HG03342 (cell line): ENCODE measurements around the gene FASTKD1.
"Not testable (repeated sequence)": the region's sequence is repeated elsewhere in the genome, so short reads cannot be mapped to it uniquely, and the experiment has no call there.

ENCODE experiments used
- ATAC-seq: cut with Tn5 transposase; IDR thresholded peaks from one replicate; pipeline ENCODE4 v1.9.1; 2021; ENCODE audit warnings: mild to moderate bottlenecking, moderate library complexity; ENCODE audit not compliant: unreplicated experiment

The FASTKD1 gene, protein sequence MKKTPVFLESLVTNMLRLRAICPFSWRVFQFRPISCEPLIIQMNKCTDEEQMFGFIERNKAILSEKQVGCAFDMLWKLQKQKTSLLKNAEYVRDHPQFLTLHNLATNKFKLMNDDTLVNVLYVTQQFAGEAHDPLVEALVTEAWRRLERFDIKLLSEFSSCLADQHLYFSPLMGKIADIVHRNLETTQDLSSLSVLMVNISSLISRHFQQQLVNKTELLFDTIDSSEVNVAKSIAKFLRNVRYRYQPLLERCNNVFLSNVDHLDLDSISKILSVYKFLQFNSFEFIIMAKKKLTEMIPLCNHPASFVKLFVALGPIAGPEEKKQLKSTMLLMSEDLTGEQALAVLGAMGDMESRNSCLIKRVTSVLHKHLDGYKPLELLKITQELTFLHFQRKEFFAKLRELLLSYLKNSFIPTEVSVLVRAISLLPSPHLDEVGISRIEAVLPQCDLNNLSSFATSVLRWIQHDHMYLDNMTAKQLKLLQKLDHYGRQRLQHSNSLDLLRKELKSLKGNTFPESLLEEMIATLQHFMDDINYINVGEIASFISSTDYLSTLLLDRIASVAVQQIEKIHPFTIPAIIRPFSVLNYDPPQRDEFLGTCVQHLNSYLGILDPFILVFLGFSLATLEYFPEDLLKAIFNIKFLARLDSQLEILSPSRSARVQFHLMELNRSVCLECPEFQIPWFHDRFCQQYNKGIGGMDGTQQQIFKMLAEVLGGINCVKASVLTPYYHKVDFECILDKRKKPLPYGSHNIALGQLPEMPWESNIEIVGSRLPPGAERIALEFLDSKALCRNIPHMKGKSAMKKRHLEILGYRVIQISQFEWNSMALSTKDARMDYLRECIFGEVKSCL

DNA sequence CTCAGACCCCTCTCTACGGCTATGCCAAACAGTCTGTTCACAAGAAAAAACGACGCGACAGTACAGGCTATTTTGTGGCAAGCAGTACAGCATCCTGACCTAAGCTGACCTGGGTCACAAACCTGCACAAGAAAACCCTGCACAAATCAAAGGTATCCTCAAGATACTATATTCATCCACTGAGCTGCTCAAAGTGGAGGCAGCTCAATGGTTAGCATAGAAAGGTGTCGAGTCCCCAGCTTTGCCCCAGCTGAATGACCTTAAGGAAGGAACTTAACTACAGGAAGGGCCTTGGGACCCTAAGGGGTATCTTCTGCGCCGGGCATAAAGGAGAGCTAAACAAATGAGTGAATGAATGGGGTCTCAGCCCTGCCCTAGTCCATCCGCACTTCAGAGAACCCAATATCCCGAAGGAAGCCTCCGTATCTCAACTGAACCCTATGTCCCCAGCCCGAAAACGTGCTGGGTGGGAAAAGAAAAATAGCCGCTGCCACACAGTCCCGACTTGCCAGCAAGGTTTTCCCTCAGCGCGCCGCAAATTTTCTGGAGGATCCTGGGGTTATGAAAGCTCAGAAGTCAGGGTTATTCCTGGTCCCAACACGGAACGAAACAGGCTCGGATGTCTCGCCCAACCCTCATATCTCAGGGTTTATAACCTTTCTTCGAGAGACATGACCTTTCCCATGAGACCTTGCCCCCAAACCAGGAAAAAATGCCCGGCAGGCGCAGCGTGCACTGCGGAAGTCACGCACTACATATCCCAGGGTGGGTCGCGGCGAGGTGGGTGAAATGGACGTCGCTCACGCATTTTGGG, at the start of gene FASTKD1:
Gene FASTKD1, minus strand, starts transcription at position 706 of the 814 bp plus-strand sequence. CDS start 1,836 bp downstream, outside the sequence.
- ATAC-seq = peak; percentile 98

DNA sequence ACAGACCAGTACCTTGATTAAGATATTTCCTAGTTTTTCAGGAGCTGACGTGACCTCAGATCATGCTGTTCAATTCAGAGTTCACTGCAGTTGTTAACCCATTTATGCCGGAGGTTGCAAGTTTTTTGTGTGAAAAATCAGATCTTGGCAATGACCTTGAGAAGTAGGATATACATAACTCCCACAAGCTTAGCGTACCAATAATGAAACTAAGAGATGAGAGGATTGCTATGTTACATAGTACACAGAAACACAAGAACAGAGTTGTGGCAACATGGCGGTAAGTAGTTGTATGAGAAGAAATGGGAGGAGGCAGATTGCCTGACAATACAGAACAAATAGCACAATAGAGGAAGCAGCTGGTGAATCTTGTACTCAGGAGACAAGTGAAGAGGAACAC, 49.6 kb upstream of the FASTKD1 start:
- no peak for ATAC-seq

DNA sequence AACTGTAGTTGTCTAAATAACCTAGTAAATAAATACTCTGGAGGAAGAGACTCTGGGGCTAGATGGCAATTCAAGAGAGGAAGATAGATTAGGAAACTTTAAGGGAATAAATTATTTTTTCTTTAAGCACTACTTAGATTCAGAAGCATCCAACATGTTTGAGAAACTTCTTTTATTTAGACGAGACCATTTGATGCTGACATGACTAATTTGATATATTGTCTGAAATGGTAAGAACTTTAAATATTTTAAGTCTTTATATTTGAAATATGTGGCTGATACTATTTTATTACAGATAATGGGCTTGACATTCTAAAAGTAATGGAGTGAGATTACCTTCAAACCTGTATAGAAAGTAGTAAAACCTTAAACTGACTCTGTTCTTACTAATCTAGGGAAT, 46.8 kb upstream of the FASTKD1 start:
- no peak for ATAC-seq

DNA sequence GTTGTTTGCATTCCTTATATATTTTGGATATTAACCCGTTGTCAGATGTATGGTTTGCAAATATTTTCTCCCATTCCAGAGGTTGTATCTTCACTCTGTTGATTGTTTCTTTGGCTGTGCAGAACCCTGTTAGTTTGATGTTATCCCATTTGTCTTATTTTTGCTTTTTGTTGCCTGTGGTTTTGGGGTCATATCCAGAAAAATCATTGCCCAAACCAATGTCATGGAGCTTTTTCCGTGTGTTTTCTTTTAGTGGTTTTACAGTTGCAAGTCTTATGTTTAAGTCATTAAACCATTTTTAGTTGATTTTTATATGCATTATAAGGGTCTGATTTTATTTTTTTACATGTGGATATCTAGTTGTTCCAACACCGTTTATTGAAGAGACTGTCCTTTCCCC, 46.3 kb upstream of the FASTKD1 start:
- no peak for ATAC-seq

DNA sequence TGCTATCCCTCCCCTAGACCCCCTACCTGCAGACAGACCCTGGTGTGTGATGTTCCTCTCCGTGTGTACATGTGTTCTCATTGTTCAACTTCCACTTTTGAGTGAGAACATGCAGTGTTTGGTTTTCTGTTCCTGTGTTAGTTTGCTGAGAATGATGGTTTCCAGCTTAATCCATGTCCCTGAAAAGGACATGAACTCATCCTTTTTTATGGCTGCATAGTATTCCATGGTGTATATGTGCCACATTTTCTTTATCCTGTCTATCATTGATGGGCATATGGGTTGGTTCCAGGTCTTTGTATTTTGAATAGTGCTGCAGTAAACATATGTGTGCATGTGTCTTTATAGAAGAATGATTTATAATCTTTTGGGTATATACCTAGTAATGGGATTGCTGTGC, 42.3 kb upstream of the FASTKD1 start:
- not testable (repeated sequence) for ATAC-seq

DNA sequence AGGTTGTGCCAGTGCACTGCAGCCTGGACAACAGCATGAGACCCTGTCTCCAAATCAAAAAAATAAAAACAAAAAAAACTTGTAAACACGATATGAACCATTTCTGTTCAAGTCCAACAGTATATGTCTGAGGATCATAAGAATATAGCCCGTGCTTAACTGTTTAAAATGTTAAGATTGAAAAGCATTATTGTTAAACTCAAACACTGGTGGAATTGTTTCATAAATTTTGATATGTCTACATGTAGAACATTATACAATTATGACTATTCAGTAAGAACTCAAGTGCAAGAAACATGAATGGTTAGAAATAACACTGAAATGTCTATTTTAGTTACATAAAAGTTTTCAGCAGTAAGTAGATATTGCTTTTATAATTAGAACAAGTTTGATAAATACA, 40.2 kb upstream of the FASTKD1 start:
- ATAC-seq = no peak

DNA sequence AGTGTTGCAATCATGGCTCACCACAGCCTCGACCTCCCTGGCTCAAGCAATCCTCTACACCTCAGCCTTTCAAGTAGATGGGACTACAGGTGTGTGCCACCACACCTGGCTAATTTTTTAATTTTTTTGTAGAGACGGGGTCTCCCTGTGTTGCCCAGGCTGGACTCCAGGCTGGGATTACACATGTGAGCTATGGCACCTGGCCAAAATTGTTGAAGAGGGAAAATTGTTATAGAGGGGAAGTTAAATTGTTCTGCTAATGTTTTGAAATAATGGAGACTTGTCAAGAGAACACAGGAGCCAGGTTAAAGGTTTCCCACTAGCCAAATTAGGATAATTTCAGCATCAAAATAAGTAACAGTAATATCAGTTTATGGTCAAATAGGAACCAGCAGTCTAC, 35.6 kb upstream of the FASTKD1 start:
- ATAC-seq = no peak

DNA sequence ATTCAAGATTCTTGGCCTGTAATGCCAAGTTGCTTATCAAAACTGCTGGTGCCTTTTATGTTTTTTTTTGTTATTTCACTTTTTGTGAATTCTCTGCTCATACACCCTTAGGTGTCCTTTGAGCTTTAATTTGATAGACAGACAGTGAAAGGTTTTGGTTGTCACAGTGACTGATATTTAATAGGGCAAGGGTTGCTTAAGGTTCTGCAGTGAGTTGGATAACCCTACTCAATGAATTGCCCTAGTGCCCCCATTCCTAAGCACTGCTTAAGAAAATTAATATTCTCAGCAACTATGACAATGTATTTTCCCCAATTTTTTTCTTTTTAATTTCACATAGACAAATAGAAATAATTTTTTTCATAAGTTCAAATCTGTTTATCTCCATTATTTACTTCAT, 25.9 kb upstream of the FASTKD1 start:
- no peak for ATAC-seq

DNA sequence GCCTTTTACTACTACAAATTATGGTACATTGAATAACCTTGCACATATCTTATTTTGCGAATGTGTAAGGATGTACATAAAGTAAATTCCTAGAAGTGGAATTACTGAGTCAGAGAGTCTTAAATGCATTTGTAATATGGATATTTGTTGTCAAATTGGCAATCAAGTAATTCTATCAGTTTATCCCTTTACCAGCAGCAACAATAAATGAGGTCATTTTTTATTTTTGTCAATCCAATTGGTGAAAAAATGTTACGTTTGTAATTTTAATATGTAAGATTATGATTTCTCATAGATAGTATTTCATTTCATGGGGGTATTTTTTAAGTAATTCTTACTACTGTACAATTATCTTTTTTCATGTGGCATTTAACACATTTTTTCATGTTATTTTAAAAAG, 25.3 kb upstream of the FASTKD1 start:
- no peak for ATAC-seq

DNA sequence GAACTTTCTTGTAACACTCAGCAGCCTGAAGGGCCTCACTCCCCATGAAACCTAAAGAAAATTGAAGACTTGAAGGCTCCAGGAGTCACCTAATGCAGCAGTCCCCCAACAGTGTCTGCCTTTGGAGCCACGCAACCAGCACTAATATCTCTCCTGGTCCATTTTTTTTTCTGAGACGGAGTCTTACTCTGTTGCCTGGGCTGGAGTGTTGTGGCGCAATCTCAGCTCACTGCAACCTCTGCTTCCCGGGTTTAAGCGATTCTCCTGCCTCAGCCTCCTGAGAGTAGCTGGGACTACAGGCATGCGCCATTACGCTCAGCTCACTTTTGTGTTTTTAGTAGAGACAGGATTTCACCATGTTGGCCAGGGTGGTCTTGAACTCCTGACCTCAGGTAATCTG, 22.9 kb upstream of the FASTKD1 start:
- ATAC-seq = not testable (repeated sequence)

DNA sequence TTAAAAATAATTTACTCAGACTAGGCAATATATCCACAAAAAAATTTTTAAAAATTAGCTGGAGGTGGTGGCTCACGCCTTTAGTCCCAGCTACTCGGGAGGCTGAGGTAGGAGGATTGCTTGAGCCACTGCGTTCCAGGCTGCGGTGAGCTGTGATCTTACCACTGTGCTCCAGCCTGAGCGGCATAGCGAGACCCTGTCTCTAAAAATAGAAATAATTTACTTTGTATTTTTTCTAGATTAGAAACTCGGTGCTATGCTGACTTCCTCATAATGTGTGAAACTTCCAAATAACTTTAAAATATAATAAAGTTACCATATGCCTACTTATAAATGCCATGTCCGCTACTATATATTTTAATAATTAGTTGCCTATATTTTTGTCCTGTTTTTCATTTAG, 17.1 kb upstream of the FASTKD1 start:
- ATAC-seq = no peak

DNA sequence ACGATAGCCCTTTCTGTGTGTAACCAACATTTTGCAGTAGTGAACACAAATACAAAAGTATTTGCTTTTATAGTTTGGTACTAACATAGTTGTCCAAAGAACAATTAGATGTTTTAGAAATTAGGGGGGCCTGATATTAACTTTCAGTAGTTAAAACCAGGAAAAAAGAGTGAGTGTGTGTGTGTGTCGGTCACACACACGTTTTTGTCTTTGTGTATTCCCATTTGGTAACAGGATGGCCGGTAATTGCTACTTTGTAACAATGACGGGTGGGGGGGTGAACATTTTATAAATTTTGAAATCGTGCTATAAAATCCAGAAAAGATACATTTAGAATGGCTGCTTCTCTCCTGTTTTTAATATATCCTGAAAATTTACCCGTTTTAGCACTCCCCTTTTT, 12.0 kb upstream of the FASTKD1 start:
- no peak for ATAC-seq

DNA sequence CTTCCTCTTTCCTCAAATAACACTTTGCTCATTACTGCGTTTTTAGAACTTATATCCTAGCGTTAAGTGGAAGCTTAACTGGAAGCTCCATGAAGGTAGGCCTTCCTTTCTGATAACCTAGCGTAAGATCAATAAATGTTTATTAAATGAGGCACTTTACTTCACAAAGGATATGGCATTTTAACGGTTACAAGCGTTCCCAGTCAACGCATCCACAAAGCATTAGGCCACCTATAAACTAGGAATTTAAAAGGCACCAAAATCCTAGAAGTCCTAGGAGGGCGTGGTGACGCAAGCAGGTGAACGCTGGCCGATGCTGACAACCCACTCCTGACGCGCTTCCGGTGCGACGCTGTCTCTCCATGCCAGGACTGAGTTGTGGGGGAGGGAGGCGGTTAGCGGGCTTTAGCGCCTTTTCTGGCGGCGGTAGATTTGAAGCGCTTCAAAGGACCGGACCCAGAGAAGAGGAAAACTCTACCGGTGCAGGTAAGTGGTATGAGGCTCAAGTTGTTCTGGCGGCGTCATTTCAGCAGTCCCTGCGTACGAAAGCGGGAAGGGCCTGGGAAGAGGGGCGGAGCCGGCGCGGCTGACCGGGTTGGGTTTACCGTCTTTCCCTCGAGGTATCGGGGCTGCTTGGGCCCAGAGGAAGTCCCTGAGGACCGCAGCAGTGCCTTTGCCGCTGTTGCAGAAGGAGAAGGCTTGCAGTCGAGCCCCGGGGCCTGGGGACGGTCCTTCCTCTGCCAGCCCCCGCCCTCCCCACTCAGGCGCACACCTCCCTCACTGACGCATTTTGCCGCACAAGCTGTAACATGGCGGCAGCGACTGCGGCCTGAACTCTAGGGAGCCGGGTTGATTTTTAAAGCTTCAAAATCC, 10.6 kb upstream of the FASTKD1 start, which contains the start of gene PPIG:
Gene PPIG, plus strand, starts transcription at position 347 of the 873 bp plus-strand sequence. CDS start 19,691 bp downstream, outside the sequence.
- peak; percentile 91 for ATAC-seq

DNA sequence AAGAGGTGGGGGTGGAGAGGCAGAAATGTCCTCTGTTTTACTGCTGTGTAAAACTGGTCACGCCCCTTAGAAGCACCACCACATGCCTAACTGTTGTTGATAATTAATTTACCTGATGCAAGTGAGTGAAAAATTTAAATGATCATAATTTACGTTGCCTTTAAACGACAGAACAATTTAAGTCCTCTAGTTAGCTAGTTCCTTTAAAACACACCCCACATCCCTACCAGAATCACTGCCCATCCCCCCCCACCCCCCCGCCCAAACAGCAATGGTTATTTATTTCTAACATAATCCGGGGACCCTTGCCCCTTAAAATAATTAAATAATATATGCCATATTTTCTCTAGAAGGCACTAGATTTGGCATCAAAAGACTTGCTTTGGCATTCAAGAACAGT, 9.9 kb upstream of the FASTKD1 start:
- no peak for ATAC-seq

DNA sequence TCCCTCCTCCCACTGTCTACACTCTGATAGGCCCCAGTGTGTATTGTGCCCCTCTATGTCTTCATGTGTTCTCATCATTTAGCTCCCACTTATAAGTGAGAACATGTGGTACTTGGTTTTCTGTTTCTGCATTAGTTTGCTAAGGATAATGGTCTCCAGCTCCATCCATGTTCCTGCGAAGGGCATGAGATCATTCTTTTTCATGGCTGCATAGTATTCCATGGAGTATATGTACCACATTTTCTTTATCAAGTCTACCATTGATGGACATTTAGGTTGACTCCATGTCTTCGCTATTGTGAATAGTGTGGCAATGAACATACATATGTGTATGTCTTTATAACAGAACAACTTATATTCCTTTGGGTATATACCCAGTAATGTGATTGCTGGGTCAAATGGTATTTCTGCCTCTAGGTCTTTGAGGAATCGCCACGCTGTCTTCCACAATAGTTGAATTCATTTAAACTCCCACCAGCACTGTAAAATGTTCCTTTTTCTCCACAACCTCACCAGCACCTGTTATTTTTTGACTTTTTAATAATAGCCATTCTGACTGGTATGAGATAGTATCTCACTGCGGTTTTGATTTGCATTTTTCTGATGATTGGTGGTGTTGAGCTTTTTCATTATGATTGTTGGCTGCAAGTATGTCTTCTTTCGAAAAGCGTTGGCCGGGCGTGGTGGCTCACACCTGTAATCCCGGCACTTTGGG, 9.0 kb upstream of the FASTKD1 start:
- not testable (repeated sequence) for ATAC-seq

DNA sequence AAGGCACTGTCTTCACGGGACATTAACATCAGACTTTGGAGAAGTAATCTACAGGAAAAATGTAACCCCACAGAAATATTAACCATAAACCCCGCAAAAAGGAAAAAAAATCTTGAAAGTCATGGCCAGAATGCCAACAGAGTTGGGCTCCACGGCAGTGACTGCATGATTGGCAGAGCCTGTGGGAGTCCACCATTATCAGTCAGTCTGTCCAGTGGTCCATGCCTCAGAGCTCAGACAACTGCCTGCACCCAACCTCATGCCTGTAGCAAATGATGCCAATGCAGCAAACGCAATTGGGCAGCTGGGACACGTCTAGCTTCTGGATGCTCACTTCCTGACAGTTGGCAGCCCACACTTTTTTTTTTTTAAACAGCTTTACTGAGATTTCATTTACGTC, 5.4 kb upstream of the FASTKD1 start:
- ATAC-seq = no peak

DNA sequence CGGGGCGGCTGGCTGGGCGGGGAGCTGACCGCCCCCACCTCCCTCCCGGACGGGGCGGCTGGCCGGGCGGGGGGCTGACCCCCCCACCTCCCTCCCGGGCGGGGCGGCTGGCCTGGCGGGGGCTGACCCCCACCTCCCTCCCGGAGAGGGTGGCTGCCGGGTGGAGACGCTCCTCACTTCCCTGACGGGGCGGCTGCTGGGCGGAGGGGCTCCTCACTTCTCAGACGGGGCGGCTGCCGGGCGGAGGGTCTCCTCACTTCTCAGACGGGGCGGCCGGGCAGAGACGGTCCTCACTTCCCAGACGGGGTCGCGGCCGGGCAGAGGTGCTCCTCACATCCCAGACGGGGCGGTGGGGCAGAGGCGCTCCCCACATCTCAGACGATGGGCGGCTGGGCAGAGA, 1.6 kb upstream of the FASTKD1 start:
- not testable (repeated sequence) for ATAC-seq

DNA sequence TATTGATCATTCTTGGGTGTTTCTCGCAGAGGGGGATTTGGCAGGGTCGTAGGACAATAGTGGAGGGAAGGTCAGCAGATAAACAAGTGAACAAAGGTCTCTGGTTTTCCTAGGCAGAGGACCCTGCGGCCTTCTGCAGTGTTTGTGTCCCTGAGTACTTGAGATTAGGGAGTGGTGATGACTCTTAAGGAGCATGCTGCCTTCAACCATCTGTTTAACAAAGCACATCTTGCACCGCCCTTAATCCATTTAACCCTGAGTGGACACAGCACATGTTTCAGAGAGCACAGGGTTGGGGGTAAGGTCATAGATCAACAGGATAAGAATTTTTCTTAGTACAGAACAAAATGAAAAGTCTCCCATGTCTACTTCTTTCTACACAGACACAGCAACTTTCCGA, 874 bp upstream of the FASTKD1 start:
- not testable (repeated sequence) for ATAC-seq

DNA sequence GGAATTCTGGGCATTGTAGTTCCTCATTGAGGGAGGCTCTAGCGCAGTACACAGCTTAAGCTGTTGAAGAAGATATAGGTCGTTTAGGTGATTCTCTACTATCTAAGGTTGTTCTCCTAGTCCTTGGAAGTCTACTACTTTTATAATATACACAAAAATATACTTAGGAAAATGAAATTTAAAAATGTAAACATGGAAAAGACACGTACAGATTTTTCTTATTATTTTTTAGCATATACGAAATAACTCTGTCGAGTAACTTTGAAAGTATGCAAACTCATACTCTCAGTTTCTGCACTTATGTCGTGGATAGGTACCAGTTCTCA, 272 bp upstream of the FASTKD1 start:
- no peak for ATAC-seq

DNA sequence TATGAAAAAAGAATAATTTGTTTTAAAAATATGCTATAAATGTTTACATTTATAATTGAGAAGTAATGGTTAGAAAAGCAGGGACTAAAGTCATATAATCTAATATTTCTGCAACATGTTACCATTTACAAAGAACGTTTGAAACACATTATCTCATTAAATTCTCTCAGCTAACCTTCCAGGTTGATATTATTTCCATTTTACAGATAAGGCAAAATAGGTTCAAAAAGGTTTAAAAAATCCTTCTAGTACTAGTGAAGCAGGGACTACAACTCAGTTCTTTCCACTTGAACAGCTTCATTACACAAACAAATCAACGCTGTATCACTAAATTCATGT, 875 bp downstream of the FASTKD1 start:
- ATAC-seq = no peak
